Vagina (tissue), 2 donors: ENCODE results near the gene CD48.

Experiments
- CTCF ChIP-seq, 3 experiments: fragments of 450-650 bp in 2 of 3; fragments of 200-600 bp in 1 of 3; sonication (generic) in 1 of 3; IDR thresholded peaks; one replicate each; pipeline ENCODE4 v1.5.1; 2017 to 2019; ENCODE audit warnings: antibody characterized with exemption in 3 of 3, mild to moderate bottlenecking in 2 of 3, moderate library complexity in 2 of 3
- POLR2A ChIP-seq, 2 donors: fragments of 450-650 bp; IDR thresholded peaks; one replicate each; pipeline ENCODE4 v1.6.1; 2017; ENCODE audit warnings: antibody characterized with exemption in 2 of 2, mild to moderate bottlenecking in 2 of 2, moderate library complexity in 2 of 2

- no peak for TF ChIP-seq CTCF (IDR thresholded peaks at IDR 0.05)
- no peak for TF ChIP-seq POLR2A (IDR thresholded peaks at IDR 0.05)
These were observed 20.4 kb upstream of the CD48 start for GRCh38 chr1:160731990-160732389.
